HepG2 (cell line): ENCODE measurements around the gene ITPRIP. TPM values are rescaled to one million over a fixed set of nuclear protein-coding genes. Genes with fewer than 3 reads are reported as not detected.

Experiments used
- ATRX ChIP-seq: sonication (generic); formaldehyde crosslinking; IDR thresholded peaks from 2 replicates; pipeline ENCODE4 v1.4.0; 2020; ENCODE audit warnings: missing genetic modification reagents, borderline replicate concordance
- ERF ChIP-seq: IDR thresholded peaks from 2 replicates; pipeline ENCODE4 v1.6.1; 2018; ENCODE audit warnings: missing biosample characterization, missing genetic modification reagents
- GATAD1 ChIP-seq: IDR thresholded peaks from 2 replicates; pipeline ENCODE4 v1.6.1; 2016; ENCODE audit warnings: missing genetic modification reagents, missing compliant biosample characterization
- HNRNPK ChIP-seq: fragments of 200-400 bp; formaldehyde crosslinking; IDR thresholded peaks from 2 replicates; pipeline ENCODE4 v1.6.1; 2018; ENCODE audit warnings: low read length, low read depth, moderate library complexity, mild to moderate bottlenecking; ENCODE audit not compliant: poor library complexity, severe bottlenecking
- KDM3A ChIP-seq: IDR thresholded peaks from 2 replicates; pipeline ENCODE4 v1.6.1; 2018; ENCODE audit warnings: low read depth, missing compliant biosample characterization
- MEIS1 ChIP-seq: sonication (generic); formaldehyde crosslinking; IDR thresholded peaks from 2 replicates; pipeline ENCODE4 v1.9.0; 2021; ENCODE audit warnings: mild to moderate bottlenecking, missing genetic modification reagents, moderate library complexity, borderline replicate concordance
- NCOA5 ChIP-seq: sonication (generic); formaldehyde crosslinking; IDR thresholded peaks from 2 replicates; pipeline ENCODE4 v1.4.0; 2020; ENCODE audit warnings: missing genetic modification reagents
- NPAS2 ChIP-seq: sonication (generic); formaldehyde crosslinking; IDR thresholded peaks from 2 replicates; pipeline ENCODE4 v1.8.0; 2022; ENCODE audit warnings: mild to moderate bottlenecking, missing genetic modification reagents, borderline replicate concordance
- RFX3 ChIP-seq: IDR thresholded peaks from 2 replicates; pipeline ENCODE4 v1.6.1; 2016; ENCODE audit warnings: missing biosample characterization, missing genetic modification reagents
- RNF2 ChIP-seq: fragments of 450-650 bp; conservative IDR thresholded peaks from 2 replicates; pipeline ENCODE4 v1.6.1; 2016; ENCODE audit warnings: low read depth
- TCF7 ChIP-seq: sonication (generic); IDR thresholded peaks from 2 replicates; pipeline ENCODE4 v1.6.1; 2016; ENCODE audit warnings: antibody characterized with exemption, low read depth
- ZNF292 ChIP-seq: sonication (generic); formaldehyde crosslinking; IDR thresholded peaks from 2 replicates; pipeline ENCODE4 v1.8.1; 2022; ENCODE audit warnings: mild to moderate bottlenecking, low read depth, missing genetic modification reagents, borderline replicate concordance
- ZNF510 ChIP-seq: sonication (generic); formaldehyde crosslinking; IDR thresholded peaks from 2 replicates; pipeline ENCODE4 v1.4.0; 2020; ENCODE audit warnings: low read depth, mild to moderate bottlenecking, missing genetic modification reagents
- ZNF83 ChIP-seq: sonication (generic); formaldehyde crosslinking; IDR thresholded peaks from 2 replicates; pipeline ENCODE4 v1.4.0; 2020; ENCODE audit warnings: missing genetic modification reagents, mild to moderate bottlenecking, borderline replicate concordance
- polyA plus RNA-seq, 8 experiments: library from polyadenylated mRNA; depleted of rRNA in 3 of 8; stranded (reverse) in 7 of 8; unstranded in 1 of 8; fragments of >200 nt; fragmentation: Illumina TruSeq in 4 of 8; extraction: Trizol in 4 of 8; gene quantifications; 2 replicates each; pipeline versions ENCODE4 v1.2.1 to v1.2.3, GENCODE V29; 2011 to 2016; ENCODE audit warnings: low read depth in 4 of 8, missing spikeins in 1 of 8, mixed read lengths in 1 of 8; ENCODE audit not compliant: insufficient read depth in 1 of 8
- total RNA-seq, 5 experiments: library from RNA; depleted of rRNA; stranded (reverse); fragments of >200 nt; fragmentation: Illumina TruSeq; extraction: Trizol; gene quantifications; 2 replicates each; pipeline ENCODE4 v1.2.3, GENCODE V29; 2016; ENCODE audit warnings: low read depth in 1 of 5
- TF ChIP-seq, protein P1 (sequence below): sonication (generic); formaldehyde crosslinking; conservative IDR thresholded peaks from 2 replicates; pipeline ENCODE4 v1.4.0; 2020; ENCODE audit warnings: missing genetic modification reagents
- TF ChIP-seq, protein P2 (sequence below): sonication (generic); formaldehyde crosslinking; IDR thresholded peaks from 2 replicates; pipeline ENCODE4 v1.4.0; 2020; ENCODE audit warnings: missing genetic modification reagents, mild to moderate bottlenecking, borderline replicate concordance
- TF ChIP-seq, protein P3 (sequence below): sonication (generic); formaldehyde crosslinking; IDR thresholded peaks from 2 replicates; pipeline ENCODE4 v1.4.0; 2020; ENCODE audit warnings: missing genetic modification reagents; ENCODE audit errors: not compliant biosample characterization
- TF ChIP-seq, protein P4 (sequence below): sonication (generic); formaldehyde crosslinking; IDR thresholded peaks from 2 replicates; pipeline ENCODE4 v1.4.0; 2020; ENCODE audit warnings: missing genetic modification reagents
- TF ChIP-seq, protein P5 (sequence below): sonication (generic); formaldehyde crosslinking; IDR thresholded peaks from 2 replicates; pipeline ENCODE4 v1.4.0; 2020; ENCODE audit warnings: mild to moderate bottlenecking, missing genetic modification reagents

ITPRIP gene
- total and polyA plus RNA-seq, 2 of the 13 experiments (the other 11 are each of a cell fraction or from before 2014, with no cell fraction given) = 1.00 to 2.8 TPM

DNA sequence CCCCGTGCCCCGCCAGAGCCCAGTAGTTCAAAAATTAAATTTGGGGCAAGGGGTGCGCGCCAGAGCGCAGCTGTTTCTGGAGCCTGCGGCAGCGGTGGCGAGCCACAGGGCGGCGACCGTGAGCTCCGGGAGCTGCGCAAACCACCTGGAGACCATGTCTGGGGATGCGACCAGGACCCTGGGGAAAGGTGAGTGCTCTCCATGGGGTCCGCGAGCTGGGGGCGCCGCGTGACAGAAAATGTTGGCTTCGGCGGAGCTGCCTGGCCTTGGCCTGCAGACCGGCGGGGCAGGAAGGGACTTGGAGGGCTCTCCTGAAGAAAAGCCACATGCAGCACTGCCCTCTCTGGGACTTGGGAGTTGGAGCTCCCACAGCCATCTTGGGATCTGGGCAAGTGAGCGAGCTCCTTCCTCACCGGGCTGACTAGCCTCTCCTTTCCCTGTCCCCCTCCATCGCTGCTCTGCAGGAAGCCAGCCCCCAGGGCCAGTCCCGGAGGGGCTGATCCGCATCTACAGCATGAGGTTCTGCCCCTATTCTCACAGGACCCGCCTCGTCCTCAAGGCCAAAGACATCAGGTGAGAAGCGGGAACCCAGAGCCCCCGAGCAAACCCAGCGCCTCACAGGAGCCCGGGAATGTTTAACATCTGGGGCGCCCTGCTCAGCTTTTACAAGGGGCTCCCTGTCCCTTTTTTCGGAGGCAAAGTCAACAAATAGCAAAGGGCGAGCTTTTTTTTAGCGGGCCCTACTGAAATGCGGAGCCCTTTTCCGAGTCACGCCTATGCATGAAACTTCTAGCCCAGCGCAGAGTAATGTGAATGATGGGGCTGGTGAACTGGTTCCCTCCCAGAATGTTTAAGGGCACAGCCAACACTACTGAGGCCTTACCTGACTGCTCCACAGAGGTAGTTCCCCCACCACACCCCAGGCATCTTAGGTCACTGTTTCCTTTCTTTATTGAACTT is 63.2 kb downstream of the ITPRIP start (continued):
- TF ChIP-seq, protein P1, sequence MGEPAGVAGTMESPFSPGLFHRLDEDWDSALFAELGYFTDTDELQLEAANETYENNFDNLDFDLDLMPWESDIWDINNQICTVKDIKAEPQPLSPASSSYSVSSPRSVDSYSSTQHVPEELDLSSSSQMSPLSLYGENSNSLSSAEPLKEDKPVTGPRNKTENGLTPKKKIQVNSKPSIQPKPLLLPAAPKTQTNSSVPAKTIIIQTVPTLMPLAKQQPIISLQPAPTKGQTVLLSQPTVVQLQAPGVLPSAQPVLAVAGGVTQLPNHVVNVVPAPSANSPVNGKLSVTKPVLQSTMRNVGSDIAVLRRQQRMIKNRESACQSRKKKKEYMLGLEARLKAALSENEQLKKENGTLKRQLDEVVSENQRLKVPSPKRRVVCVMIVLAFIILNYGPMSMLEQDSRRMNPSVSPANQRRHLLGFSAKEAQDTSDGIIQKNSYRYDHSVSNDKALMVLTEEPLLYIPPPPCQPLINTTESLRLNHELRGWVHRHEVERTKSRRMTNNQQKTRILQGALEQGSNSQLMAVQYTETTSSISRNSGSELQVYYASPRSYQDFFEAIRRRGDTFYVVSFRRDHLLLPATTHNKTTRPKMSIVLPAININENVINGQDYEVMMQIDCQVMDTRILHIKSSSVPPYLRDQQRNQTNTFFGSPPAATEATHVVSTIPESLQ (CRISPR knock-in tag) = no peak
- TF ChIP-seq RNF2 (no peak), RFX3 (CRISPR knock-in tag) (no peak), MEIS1 (CRISPR knock-in tag) (0 out of 2 replicates have a peak, but pooled peaks have one; percentile 19), ZNF292 (CRISPR knock-in tag) (no peak), HNRNPK (no peak), TCF7 (no peak), NCOA5 (CRISPR knock-in tag) (no peak), NPAS2 (CRISPR knock-in tag) (no peak), ZNF83 (CRISPR knock-in tag) (no peak), ATRX (CRISPR knock-in tag) (no peak), KDM3A (peak; percentile 72; the same call in 1 of the 2 replicates), GATAD1 (CRISPR knock-in tag) (no peak), ZNF510 (CRISPR knock-in tag) (no peak), ERF (CRISPR knock-in tag) (0 out of 2 replicates have a peak, but pooled peaks have one; percentile 19)
- TF ChIP-seq, protein P2, sequence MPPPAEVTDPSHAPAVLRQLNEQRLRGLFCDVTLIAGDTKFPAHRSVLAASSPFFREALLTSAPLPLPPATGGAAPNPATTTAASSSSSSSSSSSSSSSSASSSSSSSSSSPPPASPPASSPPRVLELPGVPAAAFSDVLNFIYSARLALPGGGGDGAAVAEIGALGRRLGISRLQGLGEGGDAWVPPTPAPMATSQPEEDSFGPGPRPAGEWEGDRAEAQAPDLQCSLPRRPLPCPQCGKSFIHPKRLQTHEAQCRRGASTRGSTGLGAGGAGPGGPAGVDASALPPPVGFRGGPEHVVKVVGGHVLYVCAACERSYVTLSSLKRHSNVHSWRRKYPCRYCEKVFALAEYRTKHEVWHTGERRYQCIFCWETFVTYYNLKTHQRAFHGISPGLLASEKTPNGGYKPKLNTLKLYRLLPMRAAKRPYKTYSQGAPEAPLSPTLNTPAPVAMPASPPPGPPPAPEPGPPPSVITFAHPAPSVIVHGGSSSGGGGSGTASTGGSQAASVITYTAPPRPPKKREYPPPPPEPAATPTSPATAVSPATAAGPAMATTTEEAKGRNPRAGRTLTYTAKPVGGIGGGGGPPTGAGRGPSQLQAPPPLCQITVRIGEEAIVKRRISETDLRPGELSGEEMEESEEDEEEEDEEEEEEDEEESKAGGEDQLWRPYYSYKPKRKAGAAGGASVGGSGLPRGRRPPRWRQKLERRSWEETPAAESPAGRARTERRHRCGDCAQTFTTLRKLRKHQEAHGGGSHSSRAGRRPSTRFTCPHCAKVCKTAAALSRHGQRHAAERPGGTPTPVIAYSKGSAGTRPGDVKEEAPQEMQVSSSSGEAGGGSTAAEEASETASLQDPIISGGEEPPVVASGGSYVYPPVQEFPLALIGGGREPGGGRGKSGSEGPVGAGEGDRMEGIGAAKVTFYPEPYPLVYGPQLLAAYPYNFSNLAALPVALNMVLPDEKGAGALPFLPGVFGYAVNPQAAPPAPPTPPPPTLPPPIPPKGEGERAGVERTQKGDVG (CRISPR knock-in tag) = no peak; the same call in 1 of the 2 replicates
- TF ChIP-seq, protein P3, sequence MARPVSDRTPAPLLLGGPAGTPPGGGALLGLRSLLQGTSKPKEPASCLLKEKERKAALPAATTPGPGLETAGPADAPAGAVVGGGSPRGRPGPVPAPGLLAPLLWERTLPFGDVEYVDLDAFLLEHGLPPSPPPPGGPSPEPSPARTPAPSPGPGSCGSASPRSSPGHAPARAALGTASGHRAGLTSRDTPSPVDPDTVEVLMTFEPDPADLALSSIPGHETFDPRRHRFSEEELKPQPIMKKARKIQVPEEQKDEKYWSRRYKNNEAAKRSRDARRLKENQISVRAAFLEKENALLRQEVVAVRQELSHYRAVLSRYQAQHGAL = no peak
- TF ChIP-seq, protein P4, sequence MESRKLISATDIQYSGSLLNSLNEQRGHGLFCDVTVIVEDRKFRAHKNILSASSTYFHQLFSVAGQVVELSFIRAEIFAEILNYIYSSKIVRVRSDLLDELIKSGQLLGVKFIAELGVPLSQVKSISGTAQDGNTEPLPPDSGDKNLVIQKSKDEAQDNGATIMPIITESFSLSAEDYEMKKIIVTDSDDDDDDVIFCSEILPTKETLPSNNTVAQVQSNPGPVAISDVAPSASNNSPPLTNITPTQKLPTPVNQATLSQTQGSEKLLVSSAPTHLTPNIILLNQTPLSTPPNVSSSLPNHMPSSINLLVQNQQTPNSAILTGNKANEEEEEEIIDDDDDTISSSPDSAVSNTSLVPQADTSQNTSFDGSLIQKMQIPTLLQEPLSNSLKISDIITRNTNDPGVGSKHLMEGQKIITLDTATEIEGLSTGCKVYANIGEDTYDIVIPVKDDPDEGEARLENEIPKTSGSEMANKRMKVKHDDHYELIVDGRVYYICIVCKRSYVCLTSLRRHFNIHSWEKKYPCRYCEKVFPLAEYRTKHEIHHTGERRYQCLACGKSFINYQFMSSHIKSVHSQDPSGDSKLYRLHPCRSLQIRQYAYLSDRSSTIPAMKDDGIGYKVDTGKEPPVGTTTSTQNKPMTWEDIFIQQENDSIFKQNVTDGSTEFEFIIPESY = peak; percentile 57; the same call in 1 of the 2 replicates
- TF ChIP-seq, protein P5, sequence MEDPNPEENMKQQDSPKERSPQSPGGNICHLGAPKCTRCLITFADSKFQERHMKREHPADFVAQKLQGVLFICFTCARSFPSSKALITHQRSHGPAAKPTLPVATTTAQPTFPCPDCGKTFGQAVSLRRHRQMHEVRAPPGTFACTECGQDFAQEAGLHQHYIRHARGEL (CRISPR knock-in tag) = no peak
